ENCODE data around the gene TEAD1. TPM values are rescaled to one million over a fixed set of nuclear protein-coding genes. Genes with fewer than 3 reads are reported as not detected.

Gene TEAD1
- total and polyA plus RNA-seq, 2 experiments from 2014 or later = 24.5 to 103 TPM

DNA sequence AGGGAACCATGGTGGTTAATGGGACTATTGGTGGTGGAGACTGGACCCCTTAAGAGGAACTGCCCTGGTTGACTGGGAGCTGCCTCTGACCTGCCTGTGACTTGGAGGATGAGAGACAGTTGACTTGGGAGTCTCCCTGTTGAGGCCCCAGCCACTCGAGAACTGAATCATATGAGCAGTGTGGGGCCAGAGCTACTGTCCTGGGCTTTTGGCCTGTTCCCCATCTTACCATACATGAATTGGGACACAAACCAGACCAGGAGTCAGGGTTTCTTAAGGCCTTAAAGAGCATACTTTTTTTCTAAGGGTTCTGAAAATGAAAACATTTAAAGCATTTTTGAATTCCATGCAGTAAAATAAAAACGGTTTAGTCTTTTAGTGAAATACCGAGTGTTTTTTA, 92.8 kb downstream of the TEAD1 start:
- no peak overlapping the region for H3K27ac Mint-ChIP-seq
- H3K4me3 Mint-ChIP-seq = no peak overlapping the region
- H3K27ac ChIP-seq (ENCODE audit: low read depth) = no peak overlapping the region
- H4K20me1 ChIP-seq (replicated peaks; ENCODE audit: insufficient read depth) = peaks cover 38% of the 10 kb centered on the region
- H3K4me1 Mint-ChIP-seq = peaks cover 31% of the 10 kb centered on the region
- H3K4me2 ChIP-seq = no peak overlapping the region
- no peaks in the 10 kb centered on the region for H3K27me3 ChIP-seq (ENCODE audit: insufficient read depth)
- TF ChIP-seq CREB1 (CRISPR knock-in tag; IDR thresholded peaks at IDR 0.05; ENCODE audit: low read depth) (no peak), EZH2phosphoT487 (IDR thresholded peaks at IDR 0.05; ENCODE audit: unreplicated experiment) (no peak), ZNF114 (CRISPR knock-in tag; IDR thresholded peaks at IDR 0.05) (no peak), EZH2 (IDR thresholded peaks at IDR 0.05; ENCODE audit: low read depth, unreplicated experiment) (no peak), ZNF331 (CRISPR knock-in tag; IDR thresholded peaks at IDR 0.05; ENCODE audit: low read depth) (no peak), NANOG (IDR thresholded peaks at IDR 0.05; ENCODE audit: borderline replicate concordance) (no peak), STAT1 (IDR thresholded peaks at IDR 0.05; ENCODE audit: unreplicated experiment) (no peak), POLR2AphosphoS5 (IDR thresholded peaks at IDR 0.05; ENCODE audit: low read depth) (no peak), JUNB (IDR thresholded peaks at IDR 0.05; ENCODE audit: unreplicated experiment) (no peak)
- TF ChIP-seq, protein P1, sequence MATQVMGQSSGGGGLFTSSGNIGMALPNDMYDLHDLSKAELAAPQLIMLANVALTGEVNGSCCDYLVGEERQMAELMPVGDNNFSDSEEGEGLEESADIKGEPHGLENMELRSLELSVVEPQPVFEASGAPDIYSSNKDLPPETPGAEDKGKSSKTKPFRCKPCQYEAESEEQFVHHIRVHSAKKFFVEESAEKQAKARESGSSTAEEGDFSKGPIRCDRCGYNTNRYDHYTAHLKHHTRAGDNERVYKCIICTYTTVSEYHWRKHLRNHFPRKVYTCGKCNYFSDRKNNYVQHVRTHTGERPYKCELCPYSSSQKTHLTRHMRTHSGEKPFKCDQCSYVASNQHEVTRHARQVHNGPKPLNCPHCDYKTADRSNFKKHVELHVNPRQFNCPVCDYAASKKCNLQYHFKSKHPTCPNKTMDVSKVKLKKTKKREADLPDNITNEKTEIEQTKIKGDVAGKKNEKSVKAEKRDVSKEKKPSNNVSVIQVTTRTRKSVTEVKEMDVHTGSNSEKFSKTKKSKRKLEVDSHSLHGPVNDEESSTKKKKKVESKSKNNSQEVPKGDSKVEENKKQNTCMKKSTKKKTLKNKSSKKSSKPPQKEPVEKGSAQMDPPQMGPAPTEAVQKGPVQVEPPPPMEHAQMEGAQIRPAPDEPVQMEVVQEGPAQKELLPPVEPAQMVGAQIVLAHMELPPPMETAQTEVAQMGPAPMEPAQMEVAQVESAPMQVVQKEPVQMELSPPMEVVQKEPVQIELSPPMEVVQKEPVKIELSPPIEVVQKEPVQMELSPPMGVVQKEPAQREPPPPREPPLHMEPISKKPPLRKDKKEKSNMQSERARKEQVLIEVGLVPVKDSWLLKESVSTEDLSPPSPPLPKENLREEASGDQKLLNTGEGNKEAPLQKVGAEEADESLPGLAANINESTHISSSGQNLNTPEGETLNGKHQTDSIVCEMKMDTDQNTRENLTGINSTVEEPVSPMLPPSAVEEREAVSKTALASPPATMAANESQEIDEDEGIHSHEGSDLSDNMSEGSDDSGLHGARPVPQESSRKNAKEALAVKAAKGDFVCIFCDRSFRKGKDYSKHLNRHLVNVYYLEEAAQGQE (IDR thresholded peaks at IDR 0.05; ENCODE audit: unreplicated experiment) = no peak
- TF ChIP-seq, protein P2, sequence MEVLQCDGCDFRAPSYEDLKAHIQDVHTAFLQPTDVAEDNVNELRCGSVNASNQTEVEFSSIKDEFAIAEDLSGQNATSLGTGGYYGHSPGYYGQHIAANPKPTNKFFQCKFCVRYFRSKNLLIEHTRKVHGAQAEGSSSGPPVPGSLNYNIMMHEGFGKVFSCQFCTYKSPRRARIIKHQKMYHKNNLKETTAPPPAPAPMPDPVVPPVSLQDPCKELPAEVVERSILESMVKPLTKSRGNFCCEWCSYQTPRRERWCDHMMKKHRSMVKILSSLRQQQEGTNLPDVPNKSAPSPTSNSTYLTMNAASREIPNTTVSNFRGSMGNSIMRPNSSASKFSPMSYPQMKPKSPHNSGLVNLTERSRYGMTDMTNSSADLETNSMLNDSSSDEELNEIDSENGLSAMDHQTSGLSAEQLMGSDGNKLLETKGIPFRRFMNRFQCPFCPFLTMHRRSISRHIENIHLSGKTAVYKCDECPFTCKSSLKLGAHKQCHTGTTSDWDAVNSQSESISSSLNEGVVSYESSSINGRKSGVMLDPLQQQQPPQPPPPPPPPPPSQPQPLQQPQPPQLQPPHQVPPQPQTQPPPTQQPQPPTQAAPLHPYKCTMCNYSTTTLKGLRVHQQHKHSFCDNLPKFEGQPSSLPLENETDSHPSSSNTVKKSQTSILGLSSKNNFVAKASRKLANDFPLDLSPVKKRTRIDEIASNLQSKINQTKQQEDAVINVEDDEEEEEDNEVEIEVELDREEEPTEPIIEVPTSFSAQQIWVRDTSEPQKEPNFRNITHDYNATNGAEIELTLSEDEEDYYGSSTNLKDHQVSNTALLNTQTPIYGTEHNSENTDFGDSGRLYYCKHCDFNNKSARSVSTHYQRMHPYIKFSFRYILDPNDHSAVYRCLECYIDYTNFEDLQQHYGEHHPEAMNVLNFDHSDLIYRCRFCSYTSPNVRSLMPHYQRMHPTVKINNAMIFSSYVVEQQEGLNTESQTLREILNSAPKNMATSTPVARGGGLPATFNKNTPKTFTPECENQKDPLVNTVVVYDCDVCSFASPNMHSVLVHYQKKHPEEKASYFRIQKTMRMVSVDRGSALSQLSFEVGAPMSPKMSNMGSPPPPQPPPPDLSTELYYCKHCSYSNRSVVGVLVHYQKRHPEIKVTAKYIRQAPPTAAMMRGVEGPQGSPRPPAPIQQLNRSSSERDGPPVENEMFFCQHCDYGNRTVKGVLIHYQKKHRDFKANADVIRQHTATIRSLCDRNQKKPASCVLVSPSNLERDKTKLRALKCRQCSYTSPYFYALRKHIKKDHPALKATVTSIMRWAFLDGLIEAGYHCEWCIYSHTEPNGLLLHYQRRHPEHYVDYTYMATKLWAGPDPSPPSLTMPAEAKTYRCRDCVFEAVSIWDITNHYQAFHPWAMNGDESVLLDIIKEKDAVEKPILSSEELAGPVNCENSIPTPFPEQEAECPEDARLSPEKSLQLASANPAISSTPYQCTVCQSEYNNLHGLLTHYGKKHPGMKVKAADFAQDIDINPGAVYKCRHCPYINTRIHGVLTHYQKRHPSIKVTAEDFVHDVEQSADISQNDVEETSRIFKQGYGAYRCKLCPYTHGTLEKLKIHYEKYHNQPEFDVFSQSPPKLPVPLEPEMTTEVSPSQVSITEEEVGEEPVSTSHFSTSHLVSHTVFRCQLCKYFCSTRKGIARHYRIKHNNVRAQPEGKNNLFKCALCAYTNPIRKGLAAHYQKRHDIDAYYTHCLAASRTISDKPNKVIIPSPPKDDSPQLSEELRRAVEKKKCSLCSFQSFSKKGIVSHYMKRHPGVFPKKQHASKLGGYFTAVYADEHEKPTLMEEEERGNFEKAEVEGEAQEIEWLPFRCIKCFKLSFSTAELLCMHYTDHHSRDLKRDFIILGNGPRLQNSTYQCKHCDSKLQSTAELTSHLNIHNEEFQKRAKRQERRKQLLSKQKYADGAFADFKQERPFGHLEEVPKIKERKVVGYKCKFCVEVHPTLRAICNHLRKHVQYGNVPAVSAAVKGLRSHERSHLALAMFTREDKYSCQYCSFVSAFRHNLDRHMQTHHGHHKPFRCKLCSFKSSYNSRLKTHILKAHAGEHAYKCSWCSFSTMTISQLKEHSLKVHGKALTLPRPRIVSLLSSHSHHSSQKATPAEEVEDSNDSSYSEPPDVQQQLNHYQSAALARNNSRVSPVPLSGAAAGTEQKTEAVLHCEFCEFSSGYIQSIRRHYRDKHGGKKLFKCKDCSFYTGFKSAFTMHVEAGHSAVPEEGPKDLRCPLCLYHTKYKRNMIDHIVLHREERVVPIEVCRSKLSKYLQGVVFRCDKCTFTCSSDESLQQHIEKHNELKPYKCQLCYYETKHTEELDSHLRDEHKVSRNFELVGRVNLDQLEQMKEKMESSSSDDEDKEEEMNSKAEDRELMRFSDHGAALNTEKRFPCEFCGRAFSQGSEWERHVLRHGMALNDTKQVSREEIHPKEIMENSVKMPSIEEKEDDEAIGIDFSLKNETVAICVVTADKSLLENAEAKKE (CRISPR knock-in tag; IDR thresholded peaks at IDR 0.05) = no peak
- TF ChIP-seq, protein P3, sequence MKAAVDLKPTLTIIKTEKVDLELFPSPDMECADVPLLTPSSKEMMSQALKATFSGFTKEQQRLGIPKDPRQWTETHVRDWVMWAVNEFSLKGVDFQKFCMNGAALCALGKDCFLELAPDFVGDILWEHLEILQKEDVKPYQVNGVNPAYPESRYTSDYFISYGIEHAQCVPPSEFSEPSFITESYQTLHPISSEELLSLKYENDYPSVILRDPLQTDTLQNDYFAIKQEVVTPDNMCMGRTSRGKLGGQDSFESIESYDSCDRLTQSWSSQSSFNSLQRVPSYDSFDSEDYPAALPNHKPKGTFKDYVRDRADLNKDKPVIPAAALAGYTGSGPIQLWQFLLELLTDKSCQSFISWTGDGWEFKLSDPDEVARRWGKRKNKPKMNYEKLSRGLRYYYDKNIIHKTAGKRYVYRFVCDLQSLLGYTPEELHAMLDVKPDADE (IDR thresholded peaks at IDR 0.05) = no peak
- TF ChIP-seq, protein P4, sequence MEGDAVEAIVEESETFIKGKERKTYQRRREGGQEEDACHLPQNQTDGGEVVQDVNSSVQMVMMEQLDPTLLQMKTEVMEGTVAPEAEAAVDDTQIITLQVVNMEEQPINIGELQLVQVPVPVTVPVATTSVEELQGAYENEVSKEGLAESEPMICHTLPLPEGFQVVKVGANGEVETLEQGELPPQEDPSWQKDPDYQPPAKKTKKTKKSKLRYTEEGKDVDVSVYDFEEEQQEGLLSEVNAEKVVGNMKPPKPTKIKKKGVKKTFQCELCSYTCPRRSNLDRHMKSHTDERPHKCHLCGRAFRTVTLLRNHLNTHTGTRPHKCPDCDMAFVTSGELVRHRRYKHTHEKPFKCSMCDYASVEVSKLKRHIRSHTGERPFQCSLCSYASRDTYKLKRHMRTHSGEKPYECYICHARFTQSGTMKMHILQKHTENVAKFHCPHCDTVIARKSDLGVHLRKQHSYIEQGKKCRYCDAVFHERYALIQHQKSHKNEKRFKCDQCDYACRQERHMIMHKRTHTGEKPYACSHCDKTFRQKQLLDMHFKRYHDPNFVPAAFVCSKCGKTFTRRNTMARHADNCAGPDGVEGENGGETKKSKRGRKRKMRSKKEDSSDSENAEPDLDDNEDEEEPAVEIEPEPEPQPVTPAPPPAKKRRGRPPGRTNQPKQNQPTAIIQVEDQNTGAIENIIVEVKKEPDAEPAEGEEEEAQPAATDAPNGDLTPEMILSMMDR (conservative IDR thresholded peaks at IDR 0.05; ENCODE audit: low read depth in 2 of 2) = no peak
- no peaks in the 10 kb centered on the region for H3F3A ChIP-seq (replicated peaks; ENCODE audit: low read depth)
- H3K36me3 ChIP-seq (ENCODE audit: insufficient read depth) = peaks cover 21% of the 10 kb centered on the region
- H3K4me3 ChIP-seq = no peak overlapping the region
- H3K9me2 ChIP-seq (ENCODE audit: insufficient read depth) = no peaks in the 10 kb centered on the region
- DNase-seq (ENCODE audit: low spot score) = no peak
- H2AFZ ChIP-seq = no peak overlapping the region
- H3K4me1 ChIP-seq (ENCODE audit: insufficient read depth) = peaks cover 43% of the 10 kb centered on the region
- peaks cover 96% of the 10 kb centered on the region for H3K79me2 ChIP-seq (replicated peaks; ENCODE audit: insufficient read depth)
- peaks cover 22% of the 10 kb centered on the region for H3K36me3 Mint-ChIP-seq (ENCODE audit: low read depth)
- no peak for ATAC-seq
- H3K9me3 Mint-ChIP-seq = no peaks in the 10 kb centered on the region
- peaks cover 6% of the 10 kb centered on the region for H3K27me3 Mint-ChIP-seq (ENCODE audit: insufficient read depth, low read depth, poor library complexity)
